Effector memory CD8-positive, alpha-beta T cell (primary cell): ENCODE data around the gene DENND1A.

Source experiments
- ATAC-seq: fragments of 150-1000 bp; cut with Tn5 transposase; replicated peaks from 2 replicates; pipeline ENCODE4 v1.10.0; 2021; ENCODE audit warnings: mild to moderate bottlenecking, moderate library complexity
- DNase-seq, 3 experiments: peaks; one replicate each; pipeline ENCODE4 v3.0.0; 2021
- H3K27ac Mint-ChIP-seq, 2 donors: one replicate each; pipeline ENCODE4 v1.8.0; 2022; ENCODE audit warnings: mild to moderate bottlenecking in 2 of 2, mixed read lengths in 2 of 2, moderate library complexity in 2 of 2
- H3K27me3 Mint-ChIP-seq, 2 donors: one replicate each; pipeline ENCODE4 v1.8.0; 2022; ENCODE audit warnings: mixed read lengths in 2 of 2
- H3K36me3 Mint-ChIP-seq: one replicate; pipeline ENCODE4 v1.8.0; 2022; ENCODE audit warnings: mild to moderate bottlenecking, moderate library complexity, mixed read lengths; ENCODE audit not compliant: insufficient read depth
- H3K4me1 Mint-ChIP-seq, 2 donors: one replicate each; pipeline ENCODE4 v1.8.0; 2022; ENCODE audit warnings: low read depth in 2 of 2, mixed read lengths in 2 of 2
- H3K4me3 Mint-ChIP-seq, 2 donors: one replicate each; pipeline ENCODE4 v1.8.0; 2022; ENCODE audit warnings: mild to moderate bottlenecking in 2 of 2, mixed read lengths in 2 of 2, moderate library complexity in 2 of 2
- H3K9me3 Mint-ChIP-seq, 2 donors: one replicate each; pipeline ENCODE4 v1.8.0; 2022; ENCODE audit warnings: mixed read lengths in 2 of 2

The DENND1A gene

DNA sequence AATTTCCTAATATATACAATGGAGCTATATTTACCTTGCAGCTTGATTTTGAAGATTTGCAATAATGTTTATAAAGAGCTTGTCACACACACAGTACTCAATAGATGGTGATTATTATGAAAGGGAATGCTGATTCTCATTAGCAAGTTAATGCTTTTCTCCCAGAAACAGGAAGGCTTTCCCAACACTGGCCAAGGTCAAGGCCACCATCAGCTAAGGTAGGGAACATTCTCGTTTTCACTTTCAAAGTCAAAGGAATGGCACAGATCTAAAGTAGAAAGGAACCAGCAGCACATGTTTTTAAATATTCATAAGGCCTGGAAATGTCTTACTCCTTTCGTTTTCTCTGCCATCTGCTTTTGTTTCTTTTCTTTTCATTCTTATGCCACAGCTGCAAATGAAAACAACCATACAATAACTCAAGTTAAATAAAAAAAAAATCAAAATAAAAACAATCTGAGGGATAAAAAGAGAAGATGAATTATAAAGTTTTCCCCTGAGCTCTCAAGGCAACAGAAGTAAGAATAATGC, 307.1 kb downstream of the DENND1A start:
- DNase-seq, result no peak
- Mint-ChIP-seq H3K4me3 (no peak overlapping the region), H3K9me3 (no peaks in the 10 kb centered on the region), H3K27me3 (no peaks in the 10 kb centered on the region), H3K27ac (no peak overlapping the region), H3K36me3 (no peaks in the 10 kb centered on the region), H3K4me1 (no peaks in the 10 kb centered on the region)
- no peak for ATAC-seq

DNA sequence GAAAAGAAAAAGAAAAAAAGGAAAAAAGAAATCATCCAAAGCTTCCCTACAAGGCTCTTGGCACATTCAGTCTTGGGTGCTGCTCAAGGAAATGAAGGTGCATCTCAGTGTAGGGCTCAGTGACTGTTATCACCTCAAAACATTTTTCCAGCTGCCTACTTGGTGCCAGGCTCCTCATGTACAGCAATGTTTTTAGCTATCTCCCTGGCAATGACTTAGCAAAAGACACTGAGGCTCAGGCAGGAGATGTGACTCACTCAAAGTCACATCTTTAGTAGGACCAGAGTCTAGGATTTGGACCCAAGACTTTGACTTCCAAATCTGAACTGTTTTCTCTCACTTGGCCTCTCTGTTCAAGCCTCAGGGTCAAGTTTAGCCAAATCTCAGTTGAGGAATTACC, 309.7 kb downstream of the DENND1A start:
- peaks cover 0 to 6% of the 10 kb centered on the region in 2 donors for H3K4me1 Mint-ChIP-seq
- H3K27ac Mint-ChIP-seq, result no peak overlapping the region
- no peaks in the 10 kb centered on the region for H3K9me3 Mint-ChIP-seq
- no peaks in the 10 kb centered on the region for H3K36me3 Mint-ChIP-seq
- no peaks in the 10 kb centered on the region for H3K27me3 Mint-ChIP-seq
- ATAC-seq, result no peak
- no peak overlapping the region for H3K4me3 Mint-ChIP-seq
- no peak for DNase-seq

DNA sequence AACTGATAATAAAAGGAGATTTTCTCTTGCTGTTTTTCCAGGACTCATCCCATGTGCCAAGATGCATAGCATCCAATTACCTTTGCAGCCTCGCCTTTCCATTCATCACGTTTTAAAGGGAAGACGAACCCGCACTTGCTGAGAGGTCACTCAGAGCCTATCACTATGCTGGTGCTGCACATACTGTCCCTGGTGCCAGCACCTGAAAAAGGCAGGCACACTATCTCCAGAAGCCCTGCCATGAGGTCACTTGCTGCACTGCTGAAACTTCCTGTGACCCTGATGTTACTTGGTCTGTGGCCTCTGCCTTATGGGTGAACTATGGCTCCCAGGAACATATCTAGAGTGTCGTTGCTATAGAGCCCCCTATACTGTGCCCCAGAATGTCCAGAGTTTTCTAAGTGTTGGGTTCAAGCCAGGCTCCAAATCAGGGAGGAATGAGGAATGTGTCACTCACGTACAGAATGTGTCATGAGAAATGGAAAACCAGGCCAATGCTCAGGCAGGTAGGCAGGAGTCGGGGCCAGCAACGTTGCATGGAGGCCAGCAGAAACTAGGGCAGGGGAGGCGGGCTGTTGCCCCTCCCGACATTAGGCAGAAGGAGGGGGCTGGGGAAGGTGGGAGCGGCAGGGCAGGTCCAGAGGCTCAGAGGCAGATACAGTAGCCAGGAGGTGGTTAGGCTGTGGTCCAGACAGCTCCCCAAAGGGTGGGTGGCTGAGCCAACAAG, 311.8 kb downstream of the DENND1A start:
- Mint-ChIP-seq H3K9me3 (no peaks in the 10 kb centered on the region), H3K4me1 (peaks cover 0 to 6% of the 10 kb centered on the region in 2 donors), H3K4me3 (no peak overlapping the region), H3K36me3 (no peaks in the 10 kb centered on the region), H3K27me3 (no peaks in the 10 kb centered on the region), H3K27ac (no peak overlapping the region)
- no peak for DNase-seq
- ATAC-seq, result no peak

DNA sequence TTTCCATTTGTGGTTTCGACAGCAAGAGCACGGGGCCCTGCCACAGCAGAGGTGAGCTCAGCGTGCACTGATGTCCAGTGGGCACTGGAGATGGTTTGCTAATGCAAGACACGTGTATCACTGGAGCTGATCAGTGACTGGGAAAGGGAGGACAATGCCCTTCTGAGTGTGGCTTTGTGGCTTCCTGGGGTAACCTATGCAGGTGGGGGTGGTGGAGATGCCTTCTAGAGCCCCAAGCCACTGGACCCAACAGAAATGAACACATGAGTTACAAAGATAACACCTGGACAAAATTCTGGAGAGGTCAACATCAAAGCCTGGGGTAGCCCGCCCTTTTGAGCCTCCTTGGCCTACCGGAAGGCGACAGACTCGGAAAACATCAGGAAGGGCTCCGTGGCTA, 312.6 kb downstream of the DENND1A start:
- no peaks in the 10 kb centered on the region for H3K36me3 Mint-ChIP-seq
- no peaks in the 10 kb centered on the region for H3K9me3 Mint-ChIP-seq
- DNase-seq (no peak), ATAC-seq (no peak)
- H3K27me3 Mint-ChIP-seq, result no peaks in the 10 kb centered on the region
- H3K27ac Mint-ChIP-seq, result no peak overlapping the region
- peaks cover 0 to 6% of the 10 kb centered on the region in 2 donors for H3K4me1 Mint-ChIP-seq
- no peak overlapping the region for H3K4me3 Mint-ChIP-seq

DNA sequence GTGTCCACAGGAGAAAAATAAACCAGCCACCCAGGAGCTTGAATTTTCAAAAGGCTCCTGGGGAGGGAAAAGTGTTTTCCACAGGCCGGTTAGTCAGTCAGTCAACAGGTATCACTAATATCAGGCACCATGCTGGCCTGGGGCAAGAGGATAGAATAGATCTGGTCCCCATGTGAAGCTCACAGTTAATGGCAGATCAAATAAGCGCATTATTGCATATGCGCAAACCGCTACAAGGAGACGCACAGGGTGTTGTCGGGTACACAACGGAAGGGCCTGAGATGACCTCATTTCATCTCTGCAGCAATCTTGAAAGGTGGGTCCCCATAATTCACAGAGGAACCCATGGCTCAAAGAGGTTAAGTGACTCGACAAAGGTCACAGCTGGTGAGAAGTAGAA, 313.2 kb downstream of the DENND1A start:
- H3K27ac Mint-ChIP-seq, result no peak overlapping the region
- H3K36me3 Mint-ChIP-seq, result no peaks in the 10 kb centered on the region

DNA sequence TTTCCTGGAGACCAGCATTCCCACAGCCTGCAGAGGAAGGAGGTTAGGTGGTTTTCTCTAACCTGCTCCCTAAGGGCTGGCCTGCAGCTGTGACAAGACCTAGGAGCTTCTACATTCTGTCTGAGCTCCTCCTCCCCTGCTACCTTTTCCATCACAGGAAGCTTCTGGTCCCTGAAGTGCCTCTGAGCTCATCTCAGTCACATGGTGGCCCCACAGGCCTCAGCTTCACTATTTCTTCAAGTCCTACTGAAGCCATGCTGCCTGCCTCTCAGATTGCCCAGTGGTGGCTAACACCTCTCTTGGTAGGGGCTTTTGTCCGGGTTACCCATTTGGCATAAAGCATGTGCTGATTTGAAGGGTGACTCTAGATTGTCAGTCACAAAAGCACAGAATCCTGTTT, 314.5 kb downstream of the DENND1A start:
- no peak overlapping the region for H3K4me3 Mint-ChIP-seq
- H3K36me3 Mint-ChIP-seq, result no peaks in the 10 kb centered on the region
- DNase-seq (no peak), ATAC-seq (no peak)
- no peaks in the 10 kb centered on the region for H3K27me3 Mint-ChIP-seq
- no peaks in the 10 kb centered on the region for H3K9me3 Mint-ChIP-seq
- peak overlapping the region in 1 of 2 donors; percentile 26 for H3K27ac Mint-ChIP-seq
- peaks cover 0 to 6% of the 10 kb centered on the region in 2 donors for H3K4me1 Mint-ChIP-seq

More for the DNA sequence above, 313.2 kb downstream of the DENND1A start:
- Mint-ChIP-seq H3K4me1 (peaks cover 0 to 6% of the 10 kb centered on the region in 2 donors), H3K4me3 (no peak overlapping the region), H3K27me3 (no peaks in the 10 kb centered on the region), H3K9me3 (no peaks in the 10 kb centered on the region)
- ATAC-seq, result no peak
- DNase-seq, result no peak

DNA sequence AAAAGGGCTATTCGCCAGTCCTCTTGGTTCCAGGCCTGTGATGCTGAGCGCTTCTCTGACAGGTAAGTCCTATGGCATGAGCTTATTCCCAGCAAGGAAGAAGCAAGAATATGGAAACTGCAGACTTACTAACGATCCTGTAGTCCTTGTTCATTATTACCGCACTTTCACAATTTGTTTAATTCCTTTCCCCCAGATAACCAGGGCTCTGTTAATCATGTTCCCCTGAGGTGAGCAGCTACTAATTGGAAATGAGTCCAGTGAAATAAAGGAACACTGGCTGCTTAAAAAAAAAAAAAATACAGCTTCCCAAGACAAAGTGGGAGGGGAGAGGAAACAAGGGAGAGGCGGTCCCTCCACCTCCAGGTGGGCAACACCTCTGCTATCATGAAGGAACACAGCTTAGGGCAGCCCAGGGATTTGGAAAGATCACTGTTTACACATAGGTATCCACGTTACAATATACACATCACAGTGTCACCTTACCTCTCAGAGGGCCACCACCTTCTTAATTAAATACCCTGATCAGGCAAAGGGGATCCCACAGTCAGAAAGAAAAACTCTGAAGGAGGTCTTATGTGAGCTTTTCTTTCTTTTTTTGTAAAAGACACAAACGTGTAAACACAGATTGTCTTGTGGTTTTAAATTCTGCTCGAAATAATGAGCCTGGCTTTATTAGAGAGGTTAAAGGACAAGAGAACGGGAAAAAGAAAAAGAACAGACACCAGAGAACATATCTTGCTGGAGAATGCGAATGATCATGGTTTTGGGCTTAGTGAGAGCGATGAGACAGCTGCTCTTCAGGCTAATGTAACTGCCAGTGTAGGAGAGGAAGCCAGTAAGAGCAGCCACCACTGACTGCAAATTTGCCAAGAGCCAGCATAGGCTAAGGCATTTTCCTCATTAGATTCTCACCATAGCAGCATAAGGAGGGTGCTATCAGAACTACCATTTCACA, 315.3 kb downstream of the DENND1A start:
- Mint-ChIP-seq H3K9me3 (no peaks in the 10 kb centered on the region), H3K27ac (no peak overlapping the region), H3K36me3 (no peaks in the 10 kb centered on the region), H3K27me3 (no peaks in the 10 kb centered on the region), H3K4me1 (peaks cover 0 to 6% of the 10 kb centered on the region in 2 donors), H3K4me3 (no peak overlapping the region)
- no peak for ATAC-seq
- no peak for DNase-seq

DNA sequence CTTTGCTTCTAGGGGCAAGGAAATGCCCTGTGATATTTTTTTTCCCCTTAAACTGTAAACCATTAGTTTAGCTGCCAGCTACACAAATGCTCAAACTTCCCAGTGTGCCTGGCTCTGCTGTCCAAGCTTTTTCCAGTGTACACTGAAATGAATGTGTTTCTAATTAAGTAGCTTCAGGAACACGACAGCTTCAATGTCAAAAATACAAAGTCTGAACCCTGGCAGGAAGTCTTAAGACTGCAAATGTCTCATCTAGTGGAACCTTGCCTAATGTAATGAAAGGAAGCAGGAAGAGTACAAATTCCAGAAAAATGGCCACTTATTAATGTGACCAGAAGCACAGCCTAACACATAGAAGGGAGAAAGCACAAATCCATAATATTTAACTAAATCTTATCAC, 318.7 kb downstream of the DENND1A start:
- Mint-ChIP-seq H3K27me3 (no peaks in the 10 kb centered on the region), H3K36me3 (no peaks in the 10 kb centered on the region), H3K4me1 (peaks cover 0 to 4% of the 10 kb centered on the region in 2 donors), H3K27ac (no peak overlapping the region), H3K4me3 (no peak overlapping the region), H3K9me3 (no peaks in the 10 kb centered on the region)
- no peak for DNase-seq
- ATAC-seq, result no peak

DNA sequence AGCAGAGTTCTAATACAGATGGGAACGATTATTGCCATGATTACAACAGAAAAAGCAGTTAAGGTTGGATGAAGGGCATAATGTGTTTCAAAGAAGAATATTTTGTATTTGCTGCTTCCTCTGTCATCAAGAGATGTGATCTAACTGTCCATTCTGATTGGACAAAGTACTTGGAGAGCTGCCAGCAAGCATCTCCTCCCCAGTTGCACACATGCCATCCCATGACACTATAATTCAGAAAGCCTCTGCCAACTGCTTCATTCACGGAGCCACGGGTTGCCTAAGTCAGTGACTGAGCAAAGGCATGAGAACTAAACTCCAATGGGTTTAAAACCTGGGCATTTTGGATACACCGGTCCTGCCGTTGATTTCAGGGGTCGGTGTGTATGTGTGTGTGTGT, 320.1 kb downstream of the DENND1A start:
- H3K27ac Mint-ChIP-seq, result no peak overlapping the region
- ATAC-seq, result no peak
- no peaks in the 10 kb centered on the region for H3K4me1 Mint-ChIP-seq
- no peaks in the 10 kb centered on the region for H3K36me3 Mint-ChIP-seq
- H3K27me3 Mint-ChIP-seq, result no peaks in the 10 kb centered on the region
- H3K9me3 Mint-ChIP-seq, result no peaks in the 10 kb centered on the region
- H3K4me3 Mint-ChIP-seq, result no peak overlapping the region
- DNase-seq, result no peak

DNA sequence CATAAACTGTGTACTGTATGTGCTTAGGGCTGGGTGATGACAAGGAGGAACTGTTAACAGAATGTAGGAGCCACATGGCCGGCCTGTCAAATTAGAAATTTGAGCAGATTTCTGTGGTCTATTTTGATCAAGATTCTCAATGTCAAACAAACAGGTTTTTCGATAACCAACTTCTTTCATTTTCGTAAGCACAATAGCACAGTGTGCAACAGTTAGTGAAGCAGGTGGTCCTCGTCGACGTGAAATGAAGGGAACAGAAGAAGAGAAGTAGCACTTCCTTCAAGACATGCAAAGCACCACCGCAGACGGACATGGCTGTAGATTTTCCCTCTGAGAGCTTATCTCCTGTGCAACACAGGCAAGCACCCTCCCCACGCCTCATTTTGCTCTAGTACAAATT, 321.8 kb downstream of the DENND1A start:
- DNase-seq (no peak), ATAC-seq (peak; percentile 33)
- Mint-ChIP-seq H3K27ac (no peak overlapping the region), H3K4me1 (no peaks in the 10 kb centered on the region), H3K4me3 (no peak overlapping the region), H3K27me3 (no peaks in the 10 kb centered on the region), H3K36me3 (no peaks in the 10 kb centered on the region), H3K9me3 (no peaks in the 10 kb centered on the region)

DNA sequence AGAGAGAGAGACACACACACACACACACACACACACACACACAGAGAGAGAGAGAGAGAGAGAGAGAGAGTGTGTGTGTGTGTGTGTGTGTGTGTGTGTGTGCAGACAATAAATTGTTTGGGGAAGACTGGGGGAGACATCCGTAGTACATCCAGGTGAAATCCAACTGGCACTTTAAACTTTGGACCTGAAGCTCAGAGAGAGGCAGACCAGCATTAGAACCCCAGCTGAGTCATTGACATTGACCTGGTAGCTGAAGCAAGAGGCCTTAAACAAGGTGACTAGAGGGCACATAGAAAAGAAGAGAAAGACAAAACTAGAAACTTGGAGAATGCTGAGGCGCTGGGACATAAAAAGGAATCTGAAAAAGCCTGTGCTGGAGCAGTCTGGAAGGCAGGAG, 322.4 kb downstream of the DENND1A start:
- DNase-seq, result no peak
- Mint-ChIP-seq H3K9me3 (no peaks in the 10 kb centered on the region), H3K4me3 (no peak overlapping the region), H3K36me3 (no peaks in the 10 kb centered on the region), H3K27me3 (no peaks in the 10 kb centered on the region), H3K27ac (no peak overlapping the region), H3K4me1 (no peaks in the 10 kb centered on the region)
- no peak for ATAC-seq

DNA sequence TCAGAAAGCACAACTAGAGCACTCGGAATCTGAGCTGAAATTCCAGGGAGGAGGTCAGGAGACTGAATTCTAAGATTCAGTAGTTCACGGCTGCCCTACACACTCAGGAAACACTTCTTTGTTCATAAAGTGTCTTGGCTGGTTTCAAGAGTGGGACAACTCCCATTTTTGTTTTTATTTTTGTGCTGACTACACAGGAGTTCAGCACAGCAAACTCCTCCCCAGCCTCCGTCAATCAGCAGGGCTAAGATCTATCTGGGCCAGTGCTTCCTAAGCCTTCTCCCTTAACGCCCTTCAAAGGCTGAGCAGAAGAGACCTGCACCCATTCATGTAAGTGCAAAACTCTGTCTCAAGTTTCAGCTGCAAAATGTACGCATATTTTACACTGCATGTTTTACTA, 323.8 kb downstream of the DENND1A start:
- H3K4me3 Mint-ChIP-seq, result no peak overlapping the region
- H3K9me3 Mint-ChIP-seq, result no peaks in the 10 kb centered on the region
- H3K27ac Mint-ChIP-seq, result no peak overlapping the region
- H3K36me3 Mint-ChIP-seq, result no peaks in the 10 kb centered on the region
- H3K4me1 Mint-ChIP-seq, result no peaks in the 10 kb centered on the region
- DNase-seq (no peak), ATAC-seq (no peak)
- H3K27me3 Mint-ChIP-seq, result no peaks in the 10 kb centered on the region

DNA sequence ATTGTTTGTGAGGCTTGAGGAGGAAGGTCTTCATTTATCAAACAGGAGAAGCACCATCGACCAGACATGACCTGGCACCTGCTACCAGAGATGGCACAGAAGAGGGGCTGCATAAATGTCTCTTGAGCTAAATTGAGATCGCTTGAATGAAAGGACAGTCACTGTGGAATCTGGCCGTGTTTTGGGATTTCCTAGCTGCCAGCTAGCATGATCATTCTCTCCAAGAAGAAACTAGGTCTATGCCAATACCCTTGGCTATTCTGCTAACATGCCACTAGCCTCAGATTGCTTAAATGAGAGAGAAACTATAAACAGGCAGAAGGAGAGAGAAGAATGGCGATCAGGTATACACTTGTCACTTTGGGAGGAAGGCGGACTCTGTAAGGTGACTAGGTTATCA, 324.6 kb downstream of the DENND1A start:
- Mint-ChIP-seq H3K27ac (no peak overlapping the region), H3K36me3 (no peaks in the 10 kb centered on the region), H3K9me3 (no peaks in the 10 kb centered on the region), H3K4me3 (no peak overlapping the region), H3K27me3 (no peaks in the 10 kb centered on the region), H3K4me1 (no peaks in the 10 kb centered on the region)
- no peak for ATAC-seq
- no peak for DNase-seq

DNA sequence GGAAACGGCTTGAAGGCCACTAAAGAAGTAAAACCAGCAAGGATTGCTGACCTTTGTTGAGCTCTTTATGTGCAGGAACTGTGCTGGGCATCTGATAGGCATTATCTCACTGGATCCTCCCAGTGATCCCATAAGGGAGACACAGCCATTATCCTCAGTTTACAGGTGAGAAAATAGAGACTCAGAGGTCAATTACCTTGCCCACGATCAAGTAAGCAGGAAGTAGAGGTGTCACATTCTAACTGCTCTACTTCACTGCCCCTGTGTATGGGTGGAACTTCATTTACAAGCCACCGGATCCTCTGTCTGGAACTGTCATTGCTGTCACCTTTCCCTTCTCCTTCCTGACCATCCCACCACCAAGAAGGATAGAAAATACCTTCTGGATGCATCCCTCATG, 325.1 kb downstream of the DENND1A start:
- H3K27ac Mint-ChIP-seq, result no peak overlapping the region
- H3K27me3 Mint-ChIP-seq, result no peaks in the 10 kb centered on the region
- H3K36me3 Mint-ChIP-seq, result no peaks in the 10 kb centered on the region
- DNase-seq (no peak), ATAC-seq (no peak)
- no peak overlapping the region for H3K4me3 Mint-ChIP-seq
- no peaks in the 10 kb centered on the region for H3K9me3 Mint-ChIP-seq
- H3K4me1 Mint-ChIP-seq, result no peaks in the 10 kb centered on the region
